HEK293 (cell line): ENCODE data around the gene AIG1.

ENCODE experiments used
- ATF2 ChIP-seq: fragments of 450-650 bp; formaldehyde crosslinking; IDR thresholded peaks from 2 replicates; pipeline ENCODE4 v1.5.1; 2016; ENCODE audit warnings: missing biosample characterization, missing genetic modification characterization, low read depth
- BCL11A ChIP-seq: fragments of 450-650 bp; formaldehyde crosslinking; IDR thresholded peaks from 2 replicates; pipeline ENCODE4 v1.5.1; 2016; ENCODE audit warnings: low read depth, missing biosample characterization, missing genetic modification characterization
- BCL11B ChIP-seq: fragments of 450-650 bp; formaldehyde crosslinking; IDR thresholded peaks from 2 replicates; pipeline ENCODE4 v1.5.1; 2016; ENCODE audit warnings: low read depth, missing biosample characterization, missing genetic modification characterization
- GLIS1 ChIP-seq: fragments of 450-650 bp; formaldehyde crosslinking; IDR thresholded peaks from 2 replicates; pipeline ENCODE4 v1.5.1; 2016; ENCODE audit warnings: missing biosample characterization, missing genetic modification characterization
- HIC1 ChIP-seq: fragments of 450-650 bp; formaldehyde crosslinking; IDR thresholded peaks from 2 replicates; pipeline ENCODE4 v1.5.1; 2016; ENCODE audit warnings: missing biosample characterization, missing genetic modification characterization
- KLF10 ChIP-seq: fragments of 450-650 bp; IDR thresholded peaks from 2 replicates; pipeline ENCODE4 v1.5.1; 2018; ENCODE audit warnings: missing biosample characterization, mild to moderate bottlenecking, missing genetic modification characterization
- PATZ1 ChIP-seq: fragments of 450-650 bp; formaldehyde crosslinking; IDR thresholded peaks from 2 replicates; pipeline ENCODE4 v1.5.1; 2016; ENCODE audit warnings: missing biosample characterization, missing genetic modification characterization
- WT1 ChIP-seq: fragments of 450-650 bp; formaldehyde crosslinking; IDR thresholded peaks from 2 replicates; pipeline ENCODE4 v1.5.1; 2016; ENCODE audit warnings: missing biosample characterization, missing genetic modification characterization
- ZBTB8A ChIP-seq: fragments of 450-650 bp; formaldehyde crosslinking; IDR thresholded peaks from 2 replicates; pipeline ENCODE4 v1.5.1; 2016; ENCODE audit warnings: missing biosample characterization, missing genetic modification characterization
- ZFHX2 ChIP-seq: fragments of 450-650 bp; formaldehyde crosslinking; conservative IDR thresholded peaks from 2 replicates; pipeline ENCODE4 v1.5.1; 2016; ENCODE audit warnings: missing biosample characterization, missing genetic modification characterization
- ZFP37 ChIP-seq: fragments of 450-650 bp; formaldehyde crosslinking; IDR thresholded peaks from 2 replicates; pipeline ENCODE4 v1.5.1; 2016; ENCODE audit warnings: missing biosample characterization, missing genetic modification characterization
- ZIC2 ChIP-seq: fragments of 450-650 bp; formaldehyde crosslinking; IDR thresholded peaks from 2 replicates; pipeline ENCODE4 v1.5.1; 2016; ENCODE audit warnings: missing biosample characterization, missing genetic modification characterization
- ZNF121 ChIP-seq: fragments of 450-650 bp; formaldehyde crosslinking; IDR thresholded peaks from 2 replicates; pipeline ENCODE4 v1.5.1; 2016; ENCODE audit warnings: missing biosample characterization, missing genetic modification characterization
- ZNF175 ChIP-seq: fragments of 450-650 bp; formaldehyde crosslinking; IDR thresholded peaks from 2 replicates; pipeline ENCODE4 v1.5.1; 2016; ENCODE audit warnings: missing biosample characterization, missing genetic modification characterization
- ZNF18 ChIP-seq: fragments of 450-650 bp; formaldehyde crosslinking; IDR thresholded peaks from 2 replicates; pipeline ENCODE4 v1.5.1; 2016; ENCODE audit warnings: missing biosample characterization, missing genetic modification characterization
- ZNF211 ChIP-seq: fragments of 450-650 bp; formaldehyde crosslinking; IDR thresholded peaks from 2 replicates; pipeline ENCODE4 v1.5.1; 2016; ENCODE audit warnings: low read depth, missing biosample characterization, missing genetic modification characterization
- ZNF302 ChIP-seq: fragments of 450-650 bp; formaldehyde crosslinking; IDR thresholded peaks from 2 replicates; pipeline ENCODE4 v1.5.1; 2016; ENCODE audit warnings: missing biosample characterization, missing genetic modification characterization, low read depth
- ZNF366 ChIP-seq: fragments of 450-650 bp; formaldehyde crosslinking; conservative IDR thresholded peaks from 2 replicates; pipeline ENCODE4 v1.5.1; 2016; ENCODE audit warnings: missing biosample characterization, missing genetic modification characterization
- ZNF398 ChIP-seq: fragments of 450-650 bp; formaldehyde crosslinking; IDR thresholded peaks from 2 replicates; pipeline ENCODE4 v1.5.1; 2017; ENCODE audit warnings: missing biosample characterization, missing genetic modification characterization
- ZNF416 ChIP-seq: fragments of 450-650 bp; formaldehyde crosslinking; IDR thresholded peaks from 2 replicates; pipeline ENCODE4 v1.5.1; 2016; ENCODE audit warnings: missing biosample characterization, missing genetic modification characterization
- ZNF521 ChIP-seq: fragments of 450-650 bp; formaldehyde crosslinking; IDR thresholded peaks from 2 replicates; pipeline ENCODE4 v1.5.1; 2017; ENCODE audit warnings: missing biosample characterization, mild to moderate bottlenecking, missing genetic modification characterization
- ZNF544 ChIP-seq: fragments of 450-650 bp; formaldehyde crosslinking; IDR thresholded peaks from 2 replicates; pipeline ENCODE4 v1.5.0; 2017; ENCODE audit warnings: missing biosample characterization, missing genetic modification characterization
- ZNF549 ChIP-seq: fragments of 450-650 bp; IDR thresholded peaks from 2 replicates; pipeline ENCODE4 v1.5.1; 2018; ENCODE audit warnings: missing biosample characterization, missing genetic modification characterization, mild to moderate bottlenecking, inconsistent platforms, moderate library complexity
- ZNF677 ChIP-seq: fragments of 450-650 bp; IDR thresholded peaks from 2 replicates; pipeline ENCODE4 v1.5.0; 2018; ENCODE audit warnings: missing biosample characterization, mild to moderate bottlenecking, missing genetic modification characterization, moderate library complexity
- ZNF76 ChIP-seq: fragments of 450-650 bp; formaldehyde crosslinking; IDR thresholded peaks from 2 replicates; pipeline ENCODE4; 2016; ENCODE audit warnings: low read depth, missing biosample characterization, missing genetic modification characterization, borderline replicate concordance
- ZNF776 ChIP-seq: fragments of 450-650 bp; formaldehyde crosslinking; IDR thresholded peaks from 2 replicates; pipeline ENCODE4 v1.5.0; 2017; ENCODE audit warnings: missing biosample characterization, missing genetic modification characterization, borderline replicate concordance
- ZNF830 ChIP-seq: fragments of 450-650 bp; IDR thresholded peaks from 2 replicates; pipeline ENCODE4 v1.5.0; 2018; ENCODE audit warnings: missing biosample characterization, missing genetic modification characterization, low read depth, mild to moderate bottlenecking, moderate library complexity

AIG1 gene

GRCh38 chr6:143060806-143061596, at the start of gene AIG1 (continued):
- TF ChIP-seq PATZ1, result peak; percentile 21
- TF ChIP-seq ZNF544 (tag by site-specific recombination), result no peak
- TF ChIP-seq ZNF830 (tag by site-specific recombination), result no peak
- TF ChIP-seq ZIC2 (tag by site-specific recombination), result no peak
- TF ChIP-seq ZNF175 (tag by site-specific recombination), result no peak
- TF ChIP-seq KLF10, result no peak
- peak; percentile 36; the same call in 1 of the 2 replicates for TF ChIP-seq ZFP37 (tag by site-specific recombination)
- peak; percentile 94 for TF ChIP-seq ZBTB8A (tag by site-specific recombination)
- no peak for TF ChIP-seq ZNF366 (tag by site-specific recombination)
- no peak for TF ChIP-seq ZNF549 (tag by site-specific recombination)
- no peak for TF ChIP-seq ZNF302
- TF ChIP-seq ZNF76 (tag by site-specific recombination), result peak; percentile 43; the same call in 1 of the 2 replicates
- TF ChIP-seq ZNF121 (tag by site-specific recombination), result no peak
- TF ChIP-seq ZNF416 (tag by site-specific recombination), result no peak
- no peak; the same call in 1 of the 2 replicates for TF ChIP-seq HIC1 (tag by site-specific recombination)
- peak; percentile 86 for TF ChIP-seq ZFHX2
- no peak for TF ChIP-seq BCL11A (tag by site-specific recombination)
- TF ChIP-seq WT1, result peak; percentile 26; the same call in 1 of the 2 replicates
- no peak for TF ChIP-seq BCL11B (tag by site-specific recombination)
- no peak for TF ChIP-seq ZNF18 (tag by site-specific recombination)
- TF ChIP-seq GLIS1 (tag by site-specific recombination), result no peak; the same call in 1 of the 2 replicates
- peak; percentile 51 for TF ChIP-seq ZNF398 (tag by site-specific recombination)
- TF ChIP-seq ATF2 (tag by site-specific recombination), result no peak
- no peak for TF ChIP-seq ZNF776 (tag by site-specific recombination)
- TF ChIP-seq ZNF211 (tag by site-specific recombination), result no peak
- no peak for TF ChIP-seq ZNF521 (tag by site-specific recombination)
- no peak for TF ChIP-seq ZNF677
